Retinal pigment epithelial cell (primary cell): ENCODE data around the gene MAD1L1.
"Not testable (repeated sequence)": the region's sequence is repeated elsewhere in the genome, so short reads cannot be mapped to it uniquely, and the experiment has no call there.

Experiments
- DNase-seq: peaks from one replicate; pipeline ENCODE4 v3.0.0-alpha.2; 2010; ENCODE audit warnings: low read depth
- H3K4me3 ChIP-seq: 2 replicates; pipeline ENCODE4 v1.5.1; 2011; ENCODE audit warnings: mild to moderate bottlenecking, low read length, control low read depth, moderate library complexity
- CTCF ChIP-seq: conservative IDR thresholded peaks from 2 replicates; pipeline ENCODE4 v1.5.1; 2011; ENCODE audit warnings: low read depth, low read length, control low read depth, inconsistent platforms

MAD1L1 gene

GRCh38 chr7:1934756-1935155, 298.0 kb downstream of the MAD1L1 start:
- no peak overlapping the region for H3K4me3 ChIP-seq
- no peak for DNase-seq
- TF ChIP-seq CTCF: no peak

- DNase-seq: no peak
- TF ChIP-seq CTCF: no peak
- H3K4me3 ChIP-seq: no peak overlapping the region
These were observed 298.7 kb downstream of the MAD1L1 start for GRCh38 chr7:1934017-1934416.

- no peak for TF ChIP-seq CTCF
- H3K4me3 ChIP-seq: no peak overlapping the region
- no peak for DNase-seq
These were observed 299.5 kb downstream of the MAD1L1 start for GRCh38 chr7:1933066-1933750.

- H3K4me3 ChIP-seq: no peak overlapping the region
- TF ChIP-seq CTCF: no peak
These were observed 300.8 kb downstream of the MAD1L1 start for GRCh38 chr7:1931951-1932270.

GRCh38 chr7:1931256-1931950, 301.3 kb downstream of the MAD1L1 start:
- no peak overlapping the region for H3K4me3 ChIP-seq
- no peak for DNase-seq

More at GRCh38 chr7:1931951-1932270, 300.8 kb downstream of the MAD1L1 start:
- DNase-seq: no peak

GRCh38 chr7:1930381-1931065, 302.2 kb downstream of the MAD1L1 start:
- DNase-seq: no peak
- TF ChIP-seq CTCF: no peak
- no peak overlapping the region for H3K4me3 ChIP-seq

More at GRCh38 chr7:1931256-1931950, 301.3 kb downstream of the MAD1L1 start:
- no peak for TF ChIP-seq CTCF

GRCh38 chr7:1929349-1929925, 303.3 kb downstream of the MAD1L1 start:
- not testable (repeated sequence) for H3K4me3 ChIP-seq, DNase-seq
